ENCODE measurements around the gene PLA2G6.
"Not testable (repeated sequence)": the region's sequence is repeated elsewhere in the genome, so short reads cannot be mapped to it uniquely, and the experiment has no call there.

PLA2G6 gene

GRCh38 chr22:38165922-38166593 is 15.6 kb downstream of the PLA2G6 start:
- no peak for DNase-seq (ENCODE audit: low read depth in 2 of 2)

GRCh38 chr22:38164551-38164918 is 17.1 kb downstream of the PLA2G6 start:
- no peak for DNase-seq (ENCODE audit: low read depth in 2 of 2)

GRCh38 chr22:38163844-38164550 is 17.6 kb downstream of the PLA2G6 start:
- no peak for DNase-seq (ENCODE audit: low read depth in 2 of 2)

- DNase-seq (ENCODE audit: low read depth in 2 of 2): no peak
Measured at GRCh38 chr22:38162881-38163843, 18.5 kb downstream of the PLA2G6 start.

GRCh38 chr22:38155703-38156102 is 25.9 kb downstream of the PLA2G6 start:
- no peak for DNase-seq (ENCODE audit: low read depth in 2 of 2)

- not testable (repeated sequence) for DNase-seq (ENCODE audit: low read depth in 2 of 2)
Measured at GRCh38 chr22:38154563-38154915, 27.1 kb downstream of the PLA2G6 start.

- no peak for DNase-seq (ENCODE audit: low read depth in 2 of 2)
Measured at GRCh38 chr22:38153821-38154562, 27.6 kb downstream of the PLA2G6 start.

GRCh38 chr22:38151126-38151500 is 30.5 kb downstream of the PLA2G6 start:
- no peak for DNase-seq (ENCODE audit: low read depth in 2 of 2)

- DNase-seq (ENCODE audit: low read depth in 2 of 2): no peak
Measured at GRCh38 chr22:38148245-38148644, 33.4 kb downstream of the PLA2G6 start.

- not testable (repeated sequence) for DNase-seq (ENCODE audit: low read depth in 2 of 2)
Measured at GRCh38 chr22:38146166-38146565, 35.5 kb downstream of the PLA2G6 start.

- no peak for DNase-seq (ENCODE audit: low read depth in 2 of 2)
Measured at GRCh38 chr22:38144025-38144405, 37.6 kb downstream of the PLA2G6 start.

GRCh38 chr22:38142606-38143005 is 39.0 kb downstream of the PLA2G6 start:
- DNase-seq (ENCODE audit: low read depth in 2 of 2): no peak

GRCh38 chr22:38141217-38141973 is 40.2 kb downstream of the PLA2G6 start:
- DNase-seq (ENCODE audit: low read depth in 2 of 2): no peak

- no peak for DNase-seq (ENCODE audit: low read depth in 2 of 2)
Measured at GRCh38 chr22:38139901-38140300, 41.7 kb downstream of the PLA2G6 start.

GRCh38 chr22:38138961-38139360 is 42.7 kb downstream of the PLA2G6 start:
- no peak for DNase-seq (ENCODE audit: low read depth in 2 of 2)

- DNase-seq (ENCODE audit: low read depth in 2 of 2): no peak
Measured at GRCh38 chr22:38137876-38138687, 43.5 kb downstream of the PLA2G6 start.

GRCh38 chr22:38136607-38137006 is 45.0 kb downstream of the PLA2G6 start:
- DNase-seq (ENCODE audit: low read depth in 2 of 2): no peak

- no peak for DNase-seq (ENCODE audit: low read depth in 2 of 2)
Measured at GRCh38 chr22:38135133-38135706, 46.4 kb downstream of the PLA2G6 start.

- DNase-seq (ENCODE audit: low read depth in 2 of 2): no peak
Measured at GRCh38 chr22:38133331-38133730, 48.3 kb downstream of the PLA2G6 start.

GRCh38 chr22:38132794-38133193 is 48.8 kb downstream of the PLA2G6 start:
- DNase-seq (ENCODE audit: low read depth in 2 of 2): no peak

All from stimulated activated CD8-positive, alpha-beta memory T cell treated with anti-CD3 and anti-CD28 coated beads, Interleukin-7, amount 100 ng/mL, for 1 hour (primary cell).